NT2/D1 (cell line): ENCODE results near the gene LRRC8B.

Source experiments
- SUZ12 ChIP-seq: IDR thresholded peaks from 2 replicates; pipeline ENCODE4 v1.6.1; 2011; ENCODE audit not compliant: insufficient read length, insufficient read depth; ENCODE audit errors: extremely low read depth
- ZNF274 ChIP-seq: IDR thresholded peaks from 2 replicates; pipeline ENCODE4 v1.6.1; 2011; ENCODE audit warnings: mild to moderate bottlenecking, low read depth, low read length

DNA sequence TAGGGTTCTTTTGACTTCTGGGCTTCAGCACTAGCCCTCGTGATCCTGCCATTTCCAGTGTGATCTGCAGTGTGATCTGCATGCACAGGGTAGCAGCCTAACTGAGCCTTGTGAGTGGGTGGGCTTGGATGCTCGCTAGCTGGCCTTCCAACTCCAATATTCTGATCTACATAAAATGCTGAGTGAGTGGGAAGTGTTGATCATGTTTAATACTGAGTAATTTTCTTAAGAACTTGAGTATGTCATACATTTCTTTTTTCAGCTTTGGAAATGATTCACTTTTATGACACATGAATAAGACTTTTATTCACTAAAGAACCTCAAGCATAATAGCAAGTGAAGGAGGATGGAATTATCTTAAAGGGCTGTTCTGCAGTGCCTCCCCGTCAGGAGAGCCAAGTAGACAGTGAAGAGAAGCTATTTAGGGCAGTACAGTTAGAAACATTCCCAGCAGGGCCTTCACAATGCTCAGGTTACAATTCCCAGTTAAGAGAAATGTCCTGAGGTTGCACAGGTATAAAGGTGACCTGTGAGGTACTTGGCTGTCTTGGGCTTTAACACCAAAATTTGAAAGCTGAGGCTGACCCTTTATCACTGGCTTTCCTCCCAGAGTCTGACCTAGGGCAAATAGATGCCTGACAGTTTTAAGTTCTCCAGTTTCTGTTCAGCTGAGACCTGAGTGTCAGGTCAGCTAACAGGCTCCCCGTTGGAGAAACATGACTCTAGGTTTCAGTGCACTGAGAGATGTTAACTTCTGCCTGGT, 79.2 kb downstream of the LRRC8B start:
- TF ChIP-seq ZNF274 (no peak), SUZ12 (no peak)
